GM12873 (cell line): Measurements from ENCODE around the gene RFC5.

Source experiments
- TF ChIP-seq, protein P1 (sequence below): IDR thresholded peaks from 2 replicates; pipeline ENCODE4 v1.5.1; 2012; ENCODE audit warnings: low read depth, mild to moderate bottlenecking, moderate library complexity, low read length, control low read depth; ENCODE audit not compliant: insufficient read depth; ENCODE audit errors: missing control alignments

RFC5 gene

DNA sequence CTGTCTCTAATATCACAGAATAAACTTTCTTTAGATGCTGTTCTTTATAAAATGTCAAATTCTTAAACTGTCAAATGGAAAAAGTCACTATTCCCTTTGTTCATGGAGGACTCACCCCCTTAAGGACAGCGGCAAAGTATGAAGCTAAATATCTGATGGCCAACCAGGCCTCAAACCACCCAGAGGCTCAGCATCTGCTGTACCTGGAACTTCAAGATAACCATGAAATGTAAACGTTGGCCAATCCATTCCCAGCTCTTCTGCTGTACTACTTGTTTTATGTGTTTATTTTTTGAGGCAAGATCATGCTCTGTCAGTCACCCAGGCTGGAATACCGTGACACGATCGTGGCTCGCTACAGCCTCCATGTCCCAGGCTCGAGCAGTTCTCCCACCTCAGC is 15.7 kb downstream of the RFC5 start:
- TF ChIP-seq, protein P1, sequence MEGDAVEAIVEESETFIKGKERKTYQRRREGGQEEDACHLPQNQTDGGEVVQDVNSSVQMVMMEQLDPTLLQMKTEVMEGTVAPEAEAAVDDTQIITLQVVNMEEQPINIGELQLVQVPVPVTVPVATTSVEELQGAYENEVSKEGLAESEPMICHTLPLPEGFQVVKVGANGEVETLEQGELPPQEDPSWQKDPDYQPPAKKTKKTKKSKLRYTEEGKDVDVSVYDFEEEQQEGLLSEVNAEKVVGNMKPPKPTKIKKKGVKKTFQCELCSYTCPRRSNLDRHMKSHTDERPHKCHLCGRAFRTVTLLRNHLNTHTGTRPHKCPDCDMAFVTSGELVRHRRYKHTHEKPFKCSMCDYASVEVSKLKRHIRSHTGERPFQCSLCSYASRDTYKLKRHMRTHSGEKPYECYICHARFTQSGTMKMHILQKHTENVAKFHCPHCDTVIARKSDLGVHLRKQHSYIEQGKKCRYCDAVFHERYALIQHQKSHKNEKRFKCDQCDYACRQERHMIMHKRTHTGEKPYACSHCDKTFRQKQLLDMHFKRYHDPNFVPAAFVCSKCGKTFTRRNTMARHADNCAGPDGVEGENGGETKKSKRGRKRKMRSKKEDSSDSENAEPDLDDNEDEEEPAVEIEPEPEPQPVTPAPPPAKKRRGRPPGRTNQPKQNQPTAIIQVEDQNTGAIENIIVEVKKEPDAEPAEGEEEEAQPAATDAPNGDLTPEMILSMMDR = no peak

DNA sequence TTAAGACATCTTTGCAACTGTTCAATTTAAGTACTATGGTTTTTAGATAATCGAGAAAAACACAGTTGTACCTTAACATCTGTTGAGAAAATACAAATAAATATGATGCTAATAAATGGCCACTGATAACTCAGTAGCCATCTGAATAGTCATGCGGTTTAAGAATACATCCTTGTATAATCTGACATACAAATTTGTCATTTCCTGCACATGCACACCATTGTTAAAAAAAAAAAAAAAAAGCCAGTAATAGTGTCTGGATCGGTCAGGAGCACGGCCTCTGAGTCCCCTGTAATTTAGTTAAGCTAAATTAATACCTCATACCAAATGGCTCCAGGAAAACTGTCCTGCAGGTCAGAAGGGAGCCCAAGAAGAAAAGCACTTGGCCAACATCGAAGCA is 16.8 kb downstream of the RFC5 start:
- TF ChIP-seq, protein P1 = no peak

DNA sequence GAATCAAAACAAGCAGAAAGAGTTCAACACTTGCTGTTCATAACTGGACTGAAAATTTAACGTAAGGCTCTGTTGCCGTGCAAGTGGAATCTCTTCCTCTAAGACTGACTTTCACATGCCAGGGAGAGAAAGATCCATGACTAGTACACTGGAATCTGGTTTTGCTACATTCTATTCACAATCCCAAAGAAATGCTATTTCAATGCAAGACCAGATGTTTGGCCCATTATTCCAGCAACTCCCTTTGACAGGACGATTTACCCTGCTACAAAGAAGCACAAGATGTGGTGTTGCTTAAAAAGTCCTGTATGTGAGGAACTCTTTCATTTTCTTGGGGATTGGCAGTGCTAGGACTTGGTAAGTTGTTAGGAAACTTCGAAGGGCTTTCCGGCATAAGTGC is 17.4 kb downstream of the RFC5 start:
- TF ChIP-seq, protein P1 = no peak

DNA sequence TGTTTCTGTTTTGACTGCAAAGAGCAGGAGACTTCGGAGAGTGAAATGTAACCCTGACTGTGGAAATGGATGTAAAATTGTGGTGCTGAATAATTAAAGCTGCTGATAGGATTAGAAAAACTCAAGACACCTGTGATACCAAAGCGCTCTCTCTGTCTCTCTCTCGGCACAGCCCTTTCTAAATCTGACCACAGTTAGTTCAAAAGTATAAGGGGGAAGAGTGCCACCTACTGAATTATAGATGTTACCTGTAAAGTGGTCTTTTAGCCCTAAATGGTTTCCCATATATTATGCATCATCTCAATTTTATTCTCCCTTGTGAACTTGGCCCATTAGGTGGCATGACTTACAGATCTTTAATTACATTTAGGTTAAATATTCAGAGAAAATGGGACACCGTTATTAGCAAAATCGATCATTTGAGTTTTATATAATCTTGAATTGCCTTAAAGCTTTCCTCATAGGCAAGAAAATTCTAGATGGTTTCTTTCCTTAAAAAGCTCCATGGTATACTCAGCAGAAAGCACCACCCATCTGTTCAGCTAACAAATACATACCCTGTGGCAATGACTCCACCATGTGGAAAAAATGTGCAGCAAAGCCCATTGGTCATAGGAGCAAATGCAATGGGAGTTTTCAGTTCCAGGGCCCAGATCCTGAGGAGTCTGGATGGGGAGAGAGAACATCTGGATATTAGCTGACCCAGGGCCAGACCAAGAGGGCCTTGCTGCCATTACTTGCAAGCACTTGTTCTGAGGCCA is 18.1 kb downstream of the RFC5 start:
- TF ChIP-seq, protein P1 = no peak

DNA sequence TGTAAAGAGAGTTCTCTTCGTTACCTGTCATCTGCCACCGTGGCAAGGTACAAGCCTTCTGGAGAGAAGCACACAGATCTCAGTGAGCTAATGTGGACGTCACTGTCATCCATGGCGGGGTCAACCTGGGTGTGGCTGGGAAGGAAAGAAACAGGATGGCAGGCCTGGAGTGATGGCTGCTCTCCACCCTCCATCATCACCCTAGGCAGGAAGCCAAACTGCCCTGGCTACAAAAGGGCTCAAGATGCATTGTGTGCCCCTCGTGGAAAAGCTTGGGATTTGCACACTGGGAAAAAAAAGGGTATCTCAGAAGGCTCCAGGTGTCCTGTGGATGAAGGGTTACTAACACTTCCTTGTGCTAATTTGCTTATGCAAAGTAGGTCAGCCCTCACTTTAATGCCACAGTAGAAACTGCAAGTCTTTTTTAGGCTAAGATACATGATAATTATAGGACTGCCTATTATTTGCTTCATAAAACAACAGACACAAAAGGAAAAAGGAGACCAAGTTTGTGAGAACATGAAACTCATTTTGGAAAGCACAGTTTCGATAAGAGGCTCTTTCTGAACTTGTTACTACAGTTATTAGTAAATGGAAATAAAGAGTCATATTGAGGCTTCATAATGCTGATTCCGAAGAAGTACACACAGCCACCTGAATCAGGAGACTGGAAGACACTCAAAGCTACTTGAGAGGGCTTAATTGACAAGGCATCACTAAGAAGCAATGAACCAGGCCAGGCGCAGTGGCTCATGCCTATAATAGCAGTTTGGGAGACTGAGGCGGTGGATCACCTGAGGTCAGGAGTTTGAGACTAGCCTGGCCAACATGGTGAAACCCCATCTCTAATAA is 18.9 kb downstream of the RFC5 start:
- TF ChIP-seq, protein P1 = no peak

DNA sequence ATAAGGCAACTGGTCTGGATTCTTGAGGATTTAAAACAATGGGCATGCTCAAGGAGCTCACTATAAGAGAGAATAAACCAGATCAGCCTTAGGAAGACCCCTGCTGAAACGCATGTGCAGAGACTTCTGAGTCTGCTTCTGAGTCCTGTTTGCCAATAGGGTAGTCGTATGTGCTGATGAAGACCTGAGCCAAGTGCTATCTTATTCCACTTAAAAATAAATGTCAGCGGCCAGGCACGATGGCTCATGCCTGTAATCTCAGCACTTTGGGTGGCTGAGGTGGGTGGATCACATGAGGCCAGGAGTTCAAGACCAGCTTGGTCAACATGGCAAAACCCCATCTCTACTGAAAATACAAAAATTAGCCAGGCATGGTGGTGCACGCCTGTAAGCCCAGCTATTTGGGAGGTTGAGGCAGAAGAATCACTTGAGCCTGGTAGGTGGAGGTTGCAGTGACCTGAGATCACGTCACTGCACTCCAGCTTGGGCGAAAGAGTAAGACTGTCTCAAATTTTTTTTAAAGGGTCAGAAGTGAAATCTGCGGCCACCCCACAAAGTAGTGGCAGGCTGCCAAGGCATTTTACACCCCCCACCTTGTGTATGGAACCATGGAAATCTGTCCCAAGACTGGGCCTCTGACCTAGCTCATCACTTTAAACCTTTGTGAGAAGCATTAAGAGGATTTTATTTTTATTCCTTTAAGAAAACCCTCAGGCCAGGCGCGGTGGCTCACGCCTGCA is 20.3 kb downstream of the RFC5 start:
- TF ChIP-seq, protein P1 = no peak

DNA sequence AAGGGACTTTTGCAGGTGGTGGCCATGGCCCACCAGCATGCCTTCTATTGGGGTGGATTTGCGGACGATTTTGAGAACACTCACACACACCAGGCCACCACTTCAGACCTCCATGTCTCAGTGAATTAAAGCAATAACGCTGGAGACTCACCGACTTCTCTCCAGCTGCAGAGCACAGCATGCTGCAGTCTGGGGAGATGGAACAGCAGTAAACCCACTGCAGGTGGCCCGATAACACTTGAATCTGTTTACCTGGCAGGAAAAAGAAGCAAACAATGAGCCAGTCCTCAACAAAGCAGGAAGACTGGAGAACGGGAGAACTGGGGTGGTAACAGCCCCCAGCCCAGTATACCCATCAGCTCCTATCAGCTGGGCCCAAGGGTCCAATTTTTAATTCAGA is 21.6 kb downstream of the RFC5 start:
- TF ChIP-seq, protein P1 = no peak
